GM12891 (cell line): ENCODE measurements around the gene RBM8A.

Experiments
- DNase-seq: peaks from one replicate; pipeline ENCODE4 v3.0.0; 2011; ENCODE audit warnings: low spot score; ENCODE audit not compliant: insufficient read length
- FAIRE-seq: peaks from 2 replicates; lab custom pipeline; 2011; peaks lifted over from hg19 to GRCh38; lab: Jason Lieb, UNC
- PAX5 ChIP-seq: IDR thresholded peaks from 2 replicates; pipeline ENCODE4 v1.6.1; 2011; ENCODE audit warnings: low read length, moderate library complexity, mild to moderate bottlenecking; ENCODE audit not compliant: insufficient read depth, severe bottlenecking
- POLR2A ChIP-seq: IDR thresholded peaks from 2 replicates; pipeline ENCODE4 v1.6.1; 2011; ENCODE audit warnings: low read depth, low read length, control low read depth
- POLR2AphosphoS5 ChIP-seq: IDR thresholded peaks from 2 replicates; pipeline ENCODE4 v1.6.1; 2011; ENCODE audit warnings: low read depth, low read length, control low read depth
- POU2F2 ChIP-seq: IDR thresholded peaks from 2 replicates; pipeline ENCODE4 v1.6.1; 2011; ENCODE audit warnings: low read depth, mild to moderate bottlenecking, control low read depth, low read length, moderate library complexity
- SPI1 ChIP-seq: IDR thresholded peaks from 2 replicates; pipeline ENCODE4 v1.6.1; 2011; ENCODE audit warnings: low read depth, low read length, control low read depth
- TAF1 ChIP-seq: IDR thresholded peaks from 2 replicates; pipeline ENCODE4 v1.6.1; 2011; ENCODE audit warnings: low read depth, low read length, control low read depth

The RBM8A gene

DNA sequence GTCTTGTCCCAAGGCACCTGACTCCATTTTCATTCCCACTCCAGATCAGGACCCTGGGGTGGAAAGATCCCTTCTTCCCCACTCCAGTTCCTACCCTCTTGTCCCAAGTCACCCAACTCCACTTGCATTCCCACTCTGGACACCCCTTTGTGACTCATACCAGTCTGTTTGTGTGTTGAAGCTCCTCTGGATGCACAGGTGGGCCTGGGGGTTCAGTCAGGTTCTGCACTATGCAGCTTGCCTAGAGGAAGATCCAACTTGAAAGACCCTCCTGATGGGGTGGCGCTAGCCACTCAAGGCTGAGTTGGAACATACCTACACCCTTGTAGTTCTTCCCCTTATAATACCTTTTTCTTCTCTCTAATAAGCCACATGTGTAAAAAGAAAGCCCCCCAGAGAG lies 31.8 kb downstream of the RBM8A start:
- DNase-seq (no peak), FAIRE-seq (no peak)
- TF ChIP-seq POU2F2 (no peak), SPI1 (no peak), PAX5 (no peak), POLR2AphosphoS5 (no peak), TAF1 (no peak), POLR2A (no peak)

DNA sequence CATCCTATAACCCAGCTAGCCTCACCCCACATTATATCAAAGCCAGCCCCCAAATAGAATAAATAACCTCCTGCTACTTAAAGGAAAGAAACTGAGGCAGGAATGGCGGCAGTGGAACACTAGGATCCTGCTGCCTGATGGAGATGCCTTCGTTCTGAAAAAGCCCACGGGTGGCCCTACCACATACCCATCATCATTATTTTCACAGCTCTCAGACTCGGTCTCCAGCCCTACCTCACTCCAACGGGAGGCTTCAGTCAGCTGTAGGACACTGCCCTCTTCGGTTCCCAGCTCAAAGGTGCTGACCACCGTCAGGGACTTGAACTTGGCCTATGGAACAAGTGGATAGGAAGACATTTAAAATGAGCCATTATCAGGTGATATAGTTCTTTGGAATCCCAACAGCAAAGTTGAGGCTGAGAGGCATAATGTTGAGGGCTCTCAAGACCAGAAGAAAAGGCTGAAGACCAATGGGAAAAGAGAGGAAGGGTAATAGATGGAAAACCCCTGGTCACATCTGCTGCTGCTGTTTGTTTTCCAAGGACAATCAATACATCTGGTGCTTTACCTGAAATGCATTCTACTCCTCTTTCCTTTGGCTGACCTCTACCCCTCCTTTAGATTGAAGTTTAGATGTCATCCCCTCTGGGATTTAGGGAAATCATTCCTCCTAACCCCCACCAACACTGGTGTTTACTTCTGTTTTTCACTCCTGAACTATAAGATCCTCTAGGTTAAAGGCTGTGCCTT lies 33.8 kb downstream of the RBM8A start:
- DNase-seq (no peak), FAIRE-seq (no peak)
- TF ChIP-seq POU2F2 (no peak), POLR2A (no peak), POLR2AphosphoS5 (no peak), SPI1 (no peak), TAF1 (no peak), PAX5 (no peak)

DNA sequence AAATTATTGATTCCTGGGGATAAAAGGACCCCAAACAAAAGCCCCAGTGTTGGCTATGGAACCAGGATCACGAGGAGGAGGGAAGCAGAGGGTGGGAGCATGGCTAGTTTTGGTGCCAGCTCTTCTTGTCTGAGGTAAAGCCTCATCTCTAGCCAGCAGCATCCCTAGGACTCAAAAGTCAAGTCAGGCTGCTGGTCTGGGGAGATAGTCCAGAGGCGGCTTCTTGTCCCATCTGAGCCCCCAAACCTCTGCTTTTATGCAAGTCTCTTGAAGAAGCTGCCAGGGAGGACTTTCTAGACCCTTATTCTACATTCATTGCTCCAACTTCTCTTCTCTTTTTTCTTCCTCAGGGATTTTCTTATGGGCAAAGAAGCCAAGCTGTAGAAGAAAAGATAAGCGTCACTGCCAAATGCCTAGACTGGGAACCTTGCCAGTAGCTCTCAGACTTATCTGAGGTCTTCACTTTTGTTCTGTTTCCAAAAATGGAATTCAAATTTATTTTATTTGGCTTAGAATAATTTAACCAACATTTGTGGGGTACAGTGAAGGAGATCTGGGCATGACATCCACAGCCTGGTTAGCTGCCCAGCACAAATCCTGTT lies 34.7 kb downstream of the RBM8A start:
- DNase-seq (no peak), FAIRE-seq (no peak)
- TF ChIP-seq POLR2AphosphoS5 (no peak), TAF1 (no peak), SPI1 (no peak), POLR2A (no peak), POU2F2 (no peak), PAX5 (no peak)

- DNase-seq (peak; percentile 42), FAIRE-seq (no peak)
- no peak for TF ChIP-seq POLR2A
- no peak for TF ChIP-seq POLR2AphosphoS5
- TF ChIP-seq PAX5, result no peak
- no peak for TF ChIP-seq TAF1
- TF ChIP-seq SPI1, result no peak
- no peak for TF ChIP-seq POU2F2
These were observed 35.4 kb downstream of the RBM8A start for GRCh38 chr1:145891587-145892485.

DNA sequence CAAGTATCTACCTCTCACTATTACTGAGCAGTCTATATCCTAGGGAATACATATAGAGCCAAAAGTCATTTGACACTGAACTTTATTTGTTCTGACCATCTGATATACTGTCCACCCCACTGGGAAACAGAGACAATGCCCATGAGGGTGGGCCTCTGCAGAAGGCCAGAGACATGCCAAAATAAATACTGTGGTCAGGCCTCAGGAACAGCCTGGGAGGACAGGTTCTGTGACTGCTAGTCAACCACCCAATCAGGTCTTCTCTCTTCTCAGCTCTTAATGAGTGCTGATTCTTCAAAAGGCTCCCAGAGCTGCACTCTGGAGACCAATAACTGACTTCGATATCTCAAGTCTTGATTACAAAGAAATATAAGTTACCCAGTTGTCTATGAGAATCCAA lies 36.1 kb downstream of the RBM8A start:
- TF ChIP-seq TAF1 (no peak), POLR2A (no peak)
- DNase-seq, result no peak
- FAIRE-seq, result no peak

DNA sequence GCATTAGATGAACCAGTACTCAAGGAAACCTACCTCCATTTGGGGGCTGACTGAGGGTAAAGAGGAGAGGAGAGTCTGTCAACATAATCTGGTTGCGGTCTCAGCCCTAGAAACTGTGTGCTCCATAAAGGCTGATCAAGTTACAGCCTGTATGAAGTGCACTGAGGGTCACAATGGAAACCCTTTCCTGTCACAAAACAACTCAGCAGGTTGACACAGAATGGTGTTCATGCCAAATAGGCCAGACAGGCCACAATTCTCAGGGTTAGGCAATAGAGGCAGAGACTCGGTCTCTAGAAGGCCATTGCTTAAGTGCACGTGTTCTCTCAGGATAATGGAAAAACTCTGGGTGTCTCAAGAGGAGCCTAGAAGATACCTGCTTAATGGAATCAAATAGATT lies 37.6 kb downstream of the RBM8A start:
- TF ChIP-seq POLR2AphosphoS5 (no peak), SPI1 (no peak), POLR2A (no peak), PAX5 (no peak), TAF1 (no peak), POU2F2 (no peak)
- no peak for FAIRE-seq
- no peak for DNase-seq

DNA sequence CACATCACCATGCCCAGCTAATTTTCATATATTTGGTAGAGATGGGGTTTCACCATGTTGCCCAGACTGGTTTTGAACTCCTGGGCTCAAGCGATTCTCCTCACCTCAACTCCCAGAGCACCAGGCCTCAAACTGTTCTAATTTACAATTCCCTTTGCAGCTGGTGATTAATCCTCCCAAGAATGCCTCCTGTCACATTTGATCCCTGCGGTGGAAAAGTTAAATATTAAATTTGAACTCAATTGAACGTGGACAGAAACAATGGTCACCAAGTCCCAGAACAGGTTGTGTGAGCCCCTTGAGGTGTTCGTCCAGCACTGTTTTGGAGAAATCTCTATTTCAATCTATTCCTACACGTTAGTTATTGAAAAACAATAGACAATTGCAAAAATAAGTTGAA lies 39.7 kb downstream of the RBM8A start:
- TF ChIP-seq SPI1 (no peak), PAX5 (no peak), POU2F2 (no peak), TAF1 (no peak), POLR2AphosphoS5 (no peak), POLR2A (no peak)
- FAIRE-seq, result no peak
- no peak for DNase-seq

DNA sequence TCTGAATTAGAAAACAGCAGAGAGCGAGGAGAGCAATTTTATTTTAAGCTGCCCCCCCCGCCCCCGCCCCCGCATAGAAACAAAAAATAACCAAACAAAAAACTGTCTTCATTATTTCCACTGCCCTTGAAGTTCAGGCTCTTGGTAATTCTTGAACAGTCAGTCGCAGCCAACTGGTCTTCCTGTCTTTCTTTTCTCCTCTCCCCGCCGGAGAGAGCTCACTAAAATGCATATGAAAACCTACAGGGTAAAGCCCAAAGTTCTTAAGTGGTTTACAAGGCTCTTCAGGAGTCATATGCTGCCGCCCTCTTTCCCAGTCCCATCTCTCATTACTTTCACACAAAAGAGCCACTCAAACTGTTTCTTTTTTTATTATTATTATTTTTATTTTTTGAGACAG lies 40.5 kb downstream of the RBM8A start:
- TF ChIP-seq POLR2AphosphoS5 (no peak), SPI1 (no peak), POLR2A (no peak)
- FAIRE-seq, result no peak
- no peak for DNase-seq

GRCh38 chr1:145886390-145886789 lies 40.9 kb downstream of the RBM8A start:
- DNase-seq (no peak), FAIRE-seq (no peak)
- TF ChIP-seq POLR2AphosphoS5, result no peak
- no peak for TF ChIP-seq POU2F2
- TF ChIP-seq TAF1, result no peak
- no peak for TF ChIP-seq PAX5
- TF ChIP-seq SPI1, result no peak
- TF ChIP-seq POLR2A, result no peak
